Osteoblast (primary cell): ENCODE data around the gene DEDD. TPM values are rescaled to one million over a fixed set of nuclear protein-coding genes. Genes with fewer than 3 reads are reported as not detected.

Experiments used
- DNase-seq: peaks from one replicate; pipeline ENCODE4 v3.0.0; 2011; ENCODE audit warnings: low spot score, mixed read lengths; ENCODE audit not compliant: insufficient read length; ENCODE audit errors: missing footprints
- H2AFZ ChIP-seq: 2 replicates; pipeline ENCODE4 v1.6.0; 2011; ENCODE audit warnings: mild to moderate bottlenecking, low read length
- H3K27ac ChIP-seq: 2 replicates; pipeline ENCODE4 v1.5.1; 2011; ENCODE audit warnings: mild to moderate bottlenecking, low read depth, low read length, moderate library complexity
- H3K27me3 ChIP-seq: 2 replicates; pipeline ENCODE4 v1.6.0; 2012; ENCODE audit warnings: mild to moderate bottlenecking, control low read depth, inconsistent platforms, low read length, moderate library complexity; ENCODE audit not compliant: insufficient read depth
- H3K36me3 ChIP-seq: 2 replicates; pipeline ENCODE4 v1.5.1; 2011; ENCODE audit warnings: mild to moderate bottlenecking, low read length, control low read depth, moderate library complexity; ENCODE audit not compliant: insufficient read depth
- H3K4me1 ChIP-seq: 2 replicates; pipeline ENCODE4 v1.5.1; 2011; ENCODE audit warnings: mild to moderate bottlenecking, low read length, control low read depth, moderate library complexity; ENCODE audit not compliant: insufficient read depth
- H3K4me2 ChIP-seq: 2 replicates; pipeline ENCODE4 v1.6.0; 2011; ENCODE audit warnings: mild to moderate bottlenecking, low read length; ENCODE audit not compliant: insufficient read depth
- H3K4me3 ChIP-seq: fragments of 200-600 bp; sonication (generic); 3 replicates; pipeline ENCODE4 v1.5.1; 2012; ENCODE audit warnings: mild to moderate bottlenecking, low read length, inconsistent platforms; ENCODE audit not compliant: insufficient read depth
- H3K79me2 ChIP-seq: 2 replicates; pipeline ENCODE4 v1.6.0; 2012; ENCODE audit warnings: mild to moderate bottlenecking, low read length, control low read depth, inconsistent platforms; ENCODE audit not compliant: insufficient read depth
- H3K9me3 ChIP-seq: 2 replicates; pipeline ENCODE4 v1.5.1; 2011; ENCODE audit warnings: low read depth, low read length, control low read depth
- H4K20me1 ChIP-seq: 2 replicates; pipeline ENCODE4 v1.6.0; 2012; ENCODE audit warnings: mild to moderate bottlenecking, low read length, control low read depth; ENCODE audit not compliant: insufficient read depth
- total RNA-seq: library from RNA; depleted of rRNA; stranded (reverse); fragments of >200 nt; gene quantifications from 2 replicates; pipeline ENCODE4 v1.2.3, GENCODE V29; 2012
- TF ChIP-seq, protein P1 (sequence below): IDR thresholded peaks from 2 replicates; pipeline ENCODE4 v1.5.1; 2011; ENCODE audit warnings: mild to moderate bottlenecking, low read depth, low read length, moderate library complexity; ENCODE audit errors: extremely low read depth

The DEDD gene
- total RNA-seq, 1 donor, result 36.6 TPM

GRCh38 chr1:161177936-161178244 lies 45.4 kb upstream of the DEDD start:
- Histone ChIP-seq H3K36me3 (peaks cover 25% of the 10 kb centered on the region), H3K4me2 (peak overlapping the region; percentile 99), H4K20me1 (peaks cover 3% of the 10 kb centered on the region), H3K9me3 (no peaks in the 10 kb centered on the region), H2AFZ (peak overlapping the region; percentile 99), H3K4me3 (peak overlapping the region; percentile 98), H3K4me1 (peaks cover 27% of the 10 kb centered on the region), H3K27ac (peak overlapping the region; percentile 96), H3K79me2 (peaks cover 16% of the 10 kb centered on the region), H3K27me3 (no peaks in the 10 kb centered on the region)
- no peak for DNase-seq
- TF ChIP-seq, protein P1, sequence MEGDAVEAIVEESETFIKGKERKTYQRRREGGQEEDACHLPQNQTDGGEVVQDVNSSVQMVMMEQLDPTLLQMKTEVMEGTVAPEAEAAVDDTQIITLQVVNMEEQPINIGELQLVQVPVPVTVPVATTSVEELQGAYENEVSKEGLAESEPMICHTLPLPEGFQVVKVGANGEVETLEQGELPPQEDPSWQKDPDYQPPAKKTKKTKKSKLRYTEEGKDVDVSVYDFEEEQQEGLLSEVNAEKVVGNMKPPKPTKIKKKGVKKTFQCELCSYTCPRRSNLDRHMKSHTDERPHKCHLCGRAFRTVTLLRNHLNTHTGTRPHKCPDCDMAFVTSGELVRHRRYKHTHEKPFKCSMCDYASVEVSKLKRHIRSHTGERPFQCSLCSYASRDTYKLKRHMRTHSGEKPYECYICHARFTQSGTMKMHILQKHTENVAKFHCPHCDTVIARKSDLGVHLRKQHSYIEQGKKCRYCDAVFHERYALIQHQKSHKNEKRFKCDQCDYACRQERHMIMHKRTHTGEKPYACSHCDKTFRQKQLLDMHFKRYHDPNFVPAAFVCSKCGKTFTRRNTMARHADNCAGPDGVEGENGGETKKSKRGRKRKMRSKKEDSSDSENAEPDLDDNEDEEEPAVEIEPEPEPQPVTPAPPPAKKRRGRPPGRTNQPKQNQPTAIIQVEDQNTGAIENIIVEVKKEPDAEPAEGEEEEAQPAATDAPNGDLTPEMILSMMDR, result no peak

DNA sequence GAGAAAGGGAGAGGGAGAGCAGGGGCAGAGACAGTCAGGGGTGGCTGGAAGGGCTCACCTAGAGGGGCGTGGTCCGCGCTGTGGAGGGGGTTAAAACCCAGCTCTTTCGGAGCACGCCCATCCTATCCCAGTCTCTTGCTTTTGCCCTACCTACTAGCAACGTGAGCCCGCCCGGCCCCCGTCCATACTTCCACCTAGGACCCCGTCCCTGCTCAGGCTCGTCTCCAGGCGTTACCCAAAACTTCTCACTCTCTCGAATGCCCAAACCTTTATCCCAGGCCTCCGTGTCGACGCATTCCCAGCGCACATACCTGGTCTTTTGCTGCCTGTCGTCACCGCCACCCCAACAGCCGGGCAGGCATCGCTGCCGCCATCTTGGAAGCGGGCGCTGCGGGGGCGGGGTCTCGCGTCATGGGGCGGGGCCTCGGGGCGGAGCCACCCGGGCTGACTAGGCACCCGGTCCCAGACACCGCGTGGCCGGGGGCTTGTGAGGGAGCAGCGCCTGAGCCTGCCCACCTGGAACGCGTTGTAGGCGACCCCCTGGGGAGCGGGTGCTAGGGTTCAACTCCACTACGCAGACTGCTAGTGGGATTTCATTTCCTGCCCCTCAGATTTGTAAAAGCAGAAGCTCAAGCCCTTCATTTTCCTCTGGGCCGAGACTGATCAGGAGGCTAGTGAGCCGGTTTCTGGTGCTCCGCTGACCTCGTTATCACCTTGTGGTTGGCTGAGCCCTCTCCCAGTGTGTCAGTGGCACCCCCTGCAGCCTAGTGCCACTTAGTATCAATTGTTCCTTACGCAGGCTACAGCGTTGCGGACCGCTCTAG lies 44.9 kb upstream of the DEDD start, which contains the start of gene B4GALT3:
B4GALT3 (minus strand) TSS at position 396 of the 824 bp plus-strand sequence. CDS start 1,447 bp downstream, outside the sequence.
- Histone ChIP-seq H2AFZ (peak within 1 kb of the TSS; percentile 99), H3K4me2 (peak within 1 kb of the TSS; percentile 99), H3K79me2 (peaks cover 16% of the 10 kb centered on the region), H3K9me3 (no peaks in the 10 kb centered on the region), H3K4me3 (peak within 1 kb of the TSS; percentile 98), H3K4me1 (peaks cover 29% of the 10 kb centered on the region), H3K27ac (peak within 1 kb of the TSS; percentile 96), H4K20me1 (peaks cover 3% of the 10 kb centered on the region), H3K27me3 (no peaks in the 10 kb centered on the region), H3K36me3 (peaks cover 29% of the 10 kb centered on the region)
- peak; percentile 98 for DNase-seq
- TF ChIP-seq, protein P1, result no peak

DNA sequence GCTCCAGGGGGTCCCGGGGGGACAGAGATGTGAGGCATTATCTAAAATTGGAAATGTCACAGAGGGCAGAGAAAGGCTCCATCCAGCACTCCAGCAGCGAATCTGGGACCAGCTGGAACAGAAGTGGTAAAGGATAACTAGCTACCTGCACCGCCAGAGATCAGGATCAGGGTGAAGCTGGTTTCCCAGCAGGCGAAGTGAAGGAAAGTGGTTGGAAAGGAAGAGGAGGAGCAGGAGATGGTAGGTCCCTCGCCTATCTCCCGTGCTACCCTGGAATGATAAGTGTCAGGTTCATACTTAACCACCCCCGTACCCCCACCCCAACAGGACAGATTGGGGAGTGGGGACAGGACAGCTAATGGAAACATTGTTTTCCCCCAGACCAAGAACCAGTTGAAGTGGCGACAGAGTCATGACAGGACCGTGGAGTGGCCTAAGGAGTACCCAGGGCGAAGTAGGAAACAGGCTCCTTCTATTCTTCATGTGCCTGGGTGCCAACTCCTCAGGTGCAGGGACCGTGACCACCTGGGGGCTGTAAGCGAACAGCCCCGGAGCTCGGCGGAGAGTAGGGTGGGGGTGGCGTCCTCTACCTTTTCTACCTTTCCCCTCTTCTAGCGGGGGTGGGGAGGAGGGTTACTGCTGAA lies 44.1 kb upstream of the DEDD start:
- H3K9me3 ChIP-seq, result no peaks in the 10 kb centered on the region
- peak overlapping the region; percentile 96 for H3K27ac ChIP-seq
- TF ChIP-seq, protein P1, result no peak
- H3K4me2 ChIP-seq, result peak overlapping the region; percentile 99
- peaks cover 3% of the 10 kb centered on the region for H4K20me1 ChIP-seq
- H3K27me3 ChIP-seq, result no peaks in the 10 kb centered on the region
- H3K79me2 ChIP-seq, result peaks cover 20% of the 10 kb centered on the region
- no peak for DNase-seq
- H3K4me1 ChIP-seq, result peaks cover 27% of the 10 kb centered on the region
- H3K36me3 ChIP-seq, result peaks cover 36% of the 10 kb centered on the region
- H2AFZ ChIP-seq, result peak overlapping the region; percentile 99
- peak overlapping the region; percentile 98 for H3K4me3 ChIP-seq
